Stimulated activated CD4-positive, alpha-beta T cell treated with anti-CD3 and anti-CD28 coated beads, TNF-alpha, amount 100 ng/mL, for 1 hour (primary cell): ENCODE data around the gene LMBR1L.
"Not testable (repeated sequence)": the region's sequence is repeated elsewhere in the genome, so short reads cannot be mapped to it uniquely, and the experiment has no call there.

Experiments used
- DNase-seq, 3 donors: peaks; one replicate each; pipeline ENCODE4 v3.0.0-alpha.2; 2020; ENCODE audit warnings: low read depth in 3 of 3, low spot score in 1 of 3

LMBR1L gene, protein sequence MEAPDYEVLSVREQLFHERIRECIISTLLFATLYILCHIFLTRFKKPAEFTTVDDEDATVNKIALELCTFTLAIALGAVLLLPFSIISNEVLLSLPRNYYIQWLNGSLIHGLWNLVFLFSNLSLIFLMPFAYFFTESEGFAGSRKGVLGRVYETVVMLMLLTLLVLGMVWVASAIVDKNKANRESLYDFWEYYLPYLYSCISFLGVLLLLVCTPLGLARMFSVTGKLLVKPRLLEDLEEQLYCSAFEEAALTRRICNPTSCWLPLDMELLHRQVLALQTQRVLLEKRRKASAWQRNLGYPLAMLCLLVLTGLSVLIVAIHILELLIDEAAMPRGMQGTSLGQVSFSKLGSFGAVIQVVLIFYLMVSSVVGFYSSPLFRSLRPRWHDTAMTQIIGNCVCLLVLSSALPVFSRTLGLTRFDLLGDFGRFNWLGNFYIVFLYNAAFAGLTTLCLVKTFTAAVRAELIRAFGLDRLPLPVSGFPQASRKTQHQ

DNA sequence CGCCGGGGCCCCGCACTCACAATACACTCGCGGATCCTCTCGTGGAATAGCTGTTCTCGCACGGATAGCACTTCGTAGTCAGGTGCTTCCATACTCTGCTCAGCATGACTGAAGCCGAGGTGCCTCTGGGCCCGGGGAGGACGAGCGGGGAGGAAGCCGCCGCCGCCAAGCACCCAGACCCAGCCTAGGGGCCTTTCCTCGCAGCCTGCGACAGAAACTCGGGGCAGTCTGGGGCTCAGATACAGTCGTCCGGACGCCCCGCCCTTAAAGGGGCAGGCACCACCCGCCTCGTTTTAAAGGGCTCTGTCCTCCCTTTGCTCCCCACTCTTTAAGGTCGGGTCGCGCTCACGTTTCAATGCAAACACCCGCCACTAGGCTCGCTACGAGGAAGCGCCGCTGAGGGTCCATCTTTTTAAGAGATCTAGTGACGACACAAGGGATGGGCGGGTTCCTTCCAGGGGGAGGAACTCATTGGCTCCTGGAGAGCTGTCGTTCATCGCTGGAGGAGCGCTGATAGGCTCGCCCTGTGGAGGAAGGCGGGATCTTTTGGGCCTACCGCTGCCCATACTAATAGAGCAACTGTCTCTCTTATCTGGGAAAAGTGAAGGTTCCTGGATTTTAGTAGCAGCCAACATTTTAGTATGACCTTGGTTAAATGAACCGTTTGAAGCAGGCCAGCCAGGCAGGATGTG, at the start of gene LMBR1L:
LMBR1L (minus strand) TSS at position 384 of the 692 bp plus-strand sequence; CDS start at position 92, 292 bp downstream.
- peak; percentile 83 to 92 (median 87) for DNase-seq

DNA sequence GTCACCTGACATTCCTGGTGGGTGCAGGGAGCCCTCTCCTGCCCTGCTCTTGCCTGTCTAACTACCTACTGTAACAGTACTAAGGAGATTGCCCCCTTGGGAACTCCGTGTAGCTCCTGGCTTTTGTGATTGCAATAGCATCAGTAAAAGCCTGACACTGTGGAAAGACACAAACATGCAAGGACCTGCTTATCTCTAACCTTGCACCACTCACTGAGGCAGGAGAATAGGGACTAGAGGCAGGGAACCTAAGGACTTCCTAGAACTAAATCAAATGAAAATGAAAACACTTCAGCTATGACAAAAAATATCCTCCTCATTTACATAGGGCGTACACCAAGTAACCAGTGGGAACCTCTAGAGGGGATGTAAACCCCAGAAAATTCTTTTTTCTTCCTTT, 49.8 kb upstream of the LMBR1L start:
- no peak for DNase-seq

DNA sequence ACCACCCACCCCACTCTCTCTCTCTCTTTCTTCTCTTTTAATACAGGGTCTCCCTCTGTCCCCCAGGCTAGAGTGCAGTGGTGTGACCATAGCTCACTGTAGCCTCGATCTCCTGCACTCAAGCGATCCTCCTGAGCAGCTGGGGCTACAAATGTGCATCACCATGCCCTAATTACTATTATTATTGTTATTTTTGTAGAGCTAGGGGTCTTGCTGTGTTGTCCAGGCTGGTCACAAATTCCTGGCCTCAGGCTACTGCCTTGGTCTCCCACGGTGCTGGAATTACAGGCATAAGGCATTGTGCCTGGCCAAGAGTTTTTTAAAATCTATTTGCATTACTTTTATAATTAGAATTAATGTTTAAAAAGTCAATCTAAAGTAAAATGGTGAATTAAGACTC, 43.6 kb upstream of the LMBR1L start:
- no peak for DNase-seq

DNA sequence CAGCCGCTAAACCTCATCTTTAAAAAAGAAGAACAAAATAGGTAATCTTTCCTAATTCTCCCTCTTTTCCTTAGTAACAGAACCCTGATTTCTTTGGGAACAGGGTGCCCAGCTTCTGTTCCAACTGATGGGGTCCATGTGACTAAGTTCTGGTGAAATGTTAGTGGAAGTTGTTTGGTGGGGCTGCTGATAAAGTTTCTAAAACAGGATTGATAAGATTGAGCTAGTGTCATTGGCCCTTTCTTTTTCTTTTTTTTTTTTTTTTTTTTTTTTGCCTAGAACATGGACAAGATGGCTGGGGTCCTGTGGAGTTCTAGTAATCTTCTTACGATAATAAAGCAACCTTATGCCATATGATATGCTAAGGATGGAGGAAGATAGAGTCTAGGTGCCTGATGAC, 36.7 kb upstream of the LMBR1L start:
- no peak for DNase-seq

DNA sequence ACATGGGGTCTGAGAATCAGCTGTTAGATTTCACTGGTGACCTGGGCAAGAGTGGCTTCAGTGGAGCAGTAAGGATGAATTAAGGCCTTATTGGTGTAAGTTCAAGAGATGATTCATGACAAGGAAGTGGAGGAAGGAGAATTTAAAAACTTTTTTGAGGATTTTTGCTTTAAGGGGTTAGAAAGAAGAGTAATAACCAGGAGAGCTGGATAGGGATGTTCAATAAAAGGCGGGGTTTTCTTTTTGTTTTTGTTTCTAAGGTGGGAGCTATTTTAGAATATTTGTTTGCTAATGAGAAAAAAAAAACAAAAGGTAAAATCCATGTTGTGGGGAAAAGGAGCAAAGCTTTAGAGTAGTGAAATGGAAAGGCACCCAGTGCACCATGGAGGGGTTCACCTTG, 35.8 kb upstream of the LMBR1L start:
- no peak for DNase-seq

DNA sequence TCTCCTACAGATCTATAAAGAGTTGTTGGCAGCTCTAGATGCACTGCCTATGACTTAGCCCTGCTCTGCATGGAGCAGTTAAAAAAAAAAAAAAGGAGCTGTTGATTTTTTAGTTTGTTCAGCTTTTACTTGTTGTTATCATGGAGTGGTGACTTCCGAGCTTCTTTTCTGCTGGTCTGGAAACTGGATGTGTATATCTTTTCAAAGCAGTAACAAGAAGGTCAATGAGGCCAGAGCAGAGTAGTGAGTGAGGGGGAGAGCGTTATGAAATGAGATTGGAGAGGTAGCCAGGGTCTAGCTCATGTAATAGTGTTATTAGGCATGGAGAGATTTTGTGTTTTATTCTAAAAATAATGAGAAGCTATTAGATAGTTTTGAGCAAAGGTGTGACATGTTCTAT, 33.7 kb upstream of the LMBR1L start:
- DNase-seq: no peak

DNA sequence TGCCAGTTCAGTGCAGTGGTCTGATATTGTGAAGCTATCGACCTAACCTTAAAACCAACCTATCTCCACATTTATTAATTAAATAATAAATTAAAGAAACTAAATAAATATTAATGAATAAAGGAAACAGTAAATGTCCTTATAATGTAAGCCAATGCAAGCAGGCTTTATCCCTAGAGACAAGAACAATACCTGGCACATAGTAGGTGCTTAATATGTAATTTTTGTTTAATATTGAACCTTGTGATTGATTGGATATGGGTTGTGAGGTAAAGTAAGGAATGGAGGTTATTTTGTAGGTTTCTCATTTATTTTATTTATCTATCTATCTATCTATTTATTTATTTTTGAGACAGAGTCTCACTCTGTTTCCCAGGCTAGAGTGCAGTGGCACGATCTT, 28.4 kb upstream of the LMBR1L start:
- no peak for DNase-seq

DNA sequence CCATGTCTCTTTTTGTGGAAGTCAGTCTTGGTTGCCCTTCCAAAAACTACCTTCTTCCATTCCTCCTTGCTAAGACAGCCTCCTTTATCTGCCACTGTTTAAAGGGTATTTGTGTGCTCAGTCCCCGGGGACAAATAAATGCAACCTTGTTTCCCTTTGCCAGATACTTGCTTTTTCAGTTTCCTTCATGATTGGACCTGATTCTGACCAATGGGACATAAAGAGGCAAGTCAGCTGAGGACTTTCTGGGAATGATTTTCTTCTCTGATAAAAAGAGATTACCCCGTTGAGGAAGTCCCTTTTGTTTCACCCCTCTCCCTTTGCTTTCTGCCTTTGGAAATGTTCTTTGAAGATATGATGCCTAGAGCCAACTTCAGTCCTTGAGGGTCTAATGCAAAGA, 27.9 kb upstream of the LMBR1L start:
- no peak for DNase-seq

DNA sequence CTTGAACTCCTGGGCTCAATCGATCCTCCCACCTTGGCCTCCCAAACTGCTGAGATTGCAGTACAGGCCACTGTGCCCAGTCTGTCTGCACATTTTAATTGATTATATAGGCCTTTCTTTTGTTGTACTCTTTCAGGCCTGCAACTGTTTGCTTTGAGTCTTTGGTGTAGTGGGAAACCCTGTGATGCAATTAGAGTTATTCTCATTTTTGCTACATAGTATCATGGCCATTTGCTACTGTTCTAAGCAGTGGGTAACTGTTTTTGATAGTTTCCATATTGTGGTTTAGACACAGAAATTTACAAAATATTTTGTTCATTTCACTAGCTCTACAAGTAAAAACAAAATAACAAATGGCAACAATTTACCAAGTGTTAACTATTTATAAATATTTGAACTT, 26.8 kb upstream of the LMBR1L start:
- DNase-seq: no peak

DNA sequence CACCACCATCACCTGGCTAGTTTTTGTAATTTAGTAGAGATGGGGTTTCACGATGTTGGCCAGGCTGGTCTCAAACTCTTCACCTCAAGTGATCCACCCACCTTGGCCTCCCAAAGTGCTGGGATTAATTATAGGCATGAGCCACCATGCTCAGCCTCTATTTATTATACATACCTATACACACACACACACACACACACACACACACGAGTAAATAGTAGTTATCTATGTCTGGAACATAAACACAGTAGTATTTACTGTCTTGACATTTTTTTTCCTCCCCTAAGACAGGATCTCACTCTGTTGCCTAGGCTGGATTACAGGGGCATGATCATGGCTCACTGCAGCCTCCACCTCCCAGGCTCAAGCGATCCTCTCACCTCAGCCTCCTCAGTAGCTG, 26.4 kb upstream of the LMBR1L start:
- not testable (repeated sequence) for DNase-seq

DNA sequence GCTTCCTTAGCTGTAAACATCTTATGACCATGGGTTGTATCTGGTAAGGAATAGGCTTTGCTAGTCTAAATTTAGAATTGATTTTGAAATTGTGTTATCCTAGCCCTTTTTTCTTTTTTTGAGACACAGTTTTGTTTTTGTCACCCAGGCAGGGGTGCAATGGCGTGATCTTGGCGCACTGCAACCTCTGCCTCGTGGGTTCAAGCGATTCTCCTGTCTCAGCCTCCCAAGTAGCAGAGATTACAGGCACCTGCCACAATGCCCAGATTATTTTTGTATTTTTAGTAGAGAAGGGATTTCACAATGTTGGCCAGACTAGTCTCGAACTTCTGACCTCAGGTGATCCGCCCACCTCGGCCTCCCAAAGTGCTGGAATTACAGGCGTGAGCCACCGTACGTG, 22.9 kb upstream of the LMBR1L start:
- DNase-seq: no peak

DNA sequence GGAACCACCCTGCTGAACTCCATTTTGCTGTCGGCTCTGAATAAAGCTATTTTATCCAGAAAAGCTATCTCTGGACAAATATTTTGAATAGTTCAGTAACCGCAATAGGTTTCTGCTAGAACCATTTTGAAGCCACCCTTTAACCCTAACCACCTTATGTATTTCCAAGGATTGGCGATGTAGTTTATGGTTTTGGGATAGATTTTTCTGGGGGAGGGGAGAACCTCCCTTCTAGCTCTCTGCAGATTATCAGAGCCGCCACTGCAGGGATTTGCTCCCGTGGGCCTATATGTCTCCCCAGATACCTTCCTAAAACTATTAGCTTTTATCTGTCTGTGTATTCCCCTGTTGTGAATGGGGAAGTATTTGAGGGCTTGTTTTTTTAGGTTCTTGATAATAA, 22.4 kb upstream of the LMBR1L start:
- DNase-seq: no peak

DNA sequence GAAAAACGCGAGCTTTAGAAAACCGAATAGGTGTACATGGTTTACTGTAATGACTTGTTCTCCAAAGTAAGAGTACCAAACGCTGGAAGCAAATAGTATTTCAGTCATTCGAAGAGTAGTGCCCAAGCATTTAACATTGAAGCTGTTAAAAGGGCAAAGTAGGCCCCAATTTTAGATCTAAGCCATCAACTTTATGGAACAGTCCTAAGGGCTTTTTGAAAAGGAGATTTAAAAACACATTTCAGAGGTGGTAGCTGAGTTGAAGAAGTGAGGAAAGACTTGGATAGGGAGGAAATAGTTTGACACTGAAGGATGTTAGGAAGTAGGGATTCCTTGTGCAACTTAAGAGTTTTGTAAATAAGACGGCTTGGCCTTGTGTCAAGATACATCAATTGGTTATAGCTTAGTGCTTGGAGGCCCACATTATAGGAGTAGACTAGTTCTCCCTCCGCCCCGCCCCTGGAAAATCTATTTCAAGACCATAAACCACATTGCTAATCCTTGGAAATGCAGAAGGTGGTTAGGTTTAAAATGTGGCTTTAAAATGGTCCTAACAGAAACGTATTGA, 21.3 kb upstream of the LMBR1L start:
- no peak for DNase-seq

DNA sequence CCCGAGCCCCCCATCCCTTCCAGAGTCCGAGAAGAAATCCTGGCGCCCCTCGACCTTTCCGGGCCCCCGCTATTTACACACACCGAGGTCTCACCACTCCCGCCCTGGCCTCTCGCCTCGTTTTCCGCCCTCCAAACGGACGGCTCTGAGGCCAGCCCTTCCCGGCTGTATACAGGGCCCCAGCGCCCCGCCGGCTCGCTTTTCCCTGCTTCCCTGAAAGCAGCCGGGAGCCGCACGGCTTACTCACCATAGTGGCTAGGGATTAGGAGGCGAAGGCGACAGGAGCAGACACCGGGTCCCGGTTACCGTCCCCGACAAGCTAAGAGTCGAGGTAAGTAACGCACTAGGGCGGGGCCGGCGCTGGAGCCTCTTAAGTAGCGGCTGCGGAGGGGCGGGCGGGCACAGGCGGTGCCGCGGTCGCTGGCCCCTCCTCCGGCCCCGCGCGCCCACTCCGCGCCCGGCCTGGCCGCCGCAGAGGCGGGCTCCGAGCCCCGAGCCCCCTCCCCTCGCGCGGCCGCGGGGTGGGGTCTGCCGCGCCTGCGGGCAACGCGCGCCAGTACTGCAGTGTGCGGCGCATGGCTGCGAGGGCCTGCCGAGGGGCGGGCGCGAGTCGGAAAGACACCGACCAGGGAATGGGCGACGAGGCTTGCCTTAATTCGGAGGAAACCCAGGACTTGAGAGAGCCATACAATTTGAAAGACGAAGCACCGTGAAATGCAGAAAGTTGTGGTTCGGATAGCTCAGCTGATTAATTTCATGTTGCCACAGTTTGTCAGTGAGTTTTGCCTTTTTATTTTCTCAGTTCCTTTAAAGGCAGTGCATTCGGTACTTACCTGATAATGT, 20.6 kb upstream of the LMBR1L start, which contains the start of gene TUBA1B:
TUBA1B (minus strand) TSS at position 345 of the 843 bp plus-strand sequence; CDS start at position 250, 95 bp downstream.
- peak; percentile 81 to 88 (median 86) for DNase-seq

DNA sequence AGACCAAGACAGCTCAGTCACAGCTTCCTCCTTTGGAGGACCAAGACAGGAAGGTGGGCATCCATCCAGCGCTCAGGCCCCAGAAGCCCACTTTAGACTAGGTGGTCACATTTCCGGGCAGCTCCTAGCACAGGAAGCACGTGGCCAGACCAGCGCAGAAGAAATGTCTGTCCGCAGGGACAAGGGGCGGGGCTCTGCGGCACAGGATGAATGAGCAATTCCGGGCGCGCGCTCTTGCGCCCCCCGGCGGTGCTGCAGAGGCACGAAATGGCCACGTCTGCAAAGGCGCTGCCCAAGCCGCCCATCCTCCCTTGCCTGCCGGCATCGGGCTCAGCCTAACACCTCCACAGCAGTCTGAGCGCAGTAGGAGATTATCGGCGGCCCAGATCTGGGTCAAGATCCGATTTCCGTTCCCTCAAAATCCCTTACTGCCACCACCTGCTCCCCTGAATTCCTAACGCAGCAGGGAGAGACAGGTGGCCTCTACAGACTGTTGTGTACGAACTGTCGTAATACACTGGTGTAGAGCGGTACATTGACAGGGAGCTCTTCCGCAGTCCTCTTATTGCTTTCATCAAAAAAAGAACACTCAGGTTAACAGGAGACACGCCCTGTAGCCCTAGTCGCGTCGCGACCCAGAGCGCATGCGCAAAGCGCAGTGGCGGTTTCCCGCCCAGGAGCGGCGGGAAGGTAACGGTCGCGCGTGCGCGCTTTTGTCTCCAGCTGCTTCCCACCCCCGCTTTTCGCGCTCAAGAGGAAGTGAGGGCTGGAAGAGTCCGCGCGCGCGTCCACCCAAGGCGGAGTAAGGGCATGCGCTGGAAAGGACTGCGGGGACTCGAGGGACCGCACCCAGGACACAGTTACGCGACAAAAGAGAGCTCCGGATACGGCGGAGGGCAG, 19.8 kb upstream of the LMBR1L start:
- DNase-seq: peak; percentile 84 to 92 (median 87)

DNA sequence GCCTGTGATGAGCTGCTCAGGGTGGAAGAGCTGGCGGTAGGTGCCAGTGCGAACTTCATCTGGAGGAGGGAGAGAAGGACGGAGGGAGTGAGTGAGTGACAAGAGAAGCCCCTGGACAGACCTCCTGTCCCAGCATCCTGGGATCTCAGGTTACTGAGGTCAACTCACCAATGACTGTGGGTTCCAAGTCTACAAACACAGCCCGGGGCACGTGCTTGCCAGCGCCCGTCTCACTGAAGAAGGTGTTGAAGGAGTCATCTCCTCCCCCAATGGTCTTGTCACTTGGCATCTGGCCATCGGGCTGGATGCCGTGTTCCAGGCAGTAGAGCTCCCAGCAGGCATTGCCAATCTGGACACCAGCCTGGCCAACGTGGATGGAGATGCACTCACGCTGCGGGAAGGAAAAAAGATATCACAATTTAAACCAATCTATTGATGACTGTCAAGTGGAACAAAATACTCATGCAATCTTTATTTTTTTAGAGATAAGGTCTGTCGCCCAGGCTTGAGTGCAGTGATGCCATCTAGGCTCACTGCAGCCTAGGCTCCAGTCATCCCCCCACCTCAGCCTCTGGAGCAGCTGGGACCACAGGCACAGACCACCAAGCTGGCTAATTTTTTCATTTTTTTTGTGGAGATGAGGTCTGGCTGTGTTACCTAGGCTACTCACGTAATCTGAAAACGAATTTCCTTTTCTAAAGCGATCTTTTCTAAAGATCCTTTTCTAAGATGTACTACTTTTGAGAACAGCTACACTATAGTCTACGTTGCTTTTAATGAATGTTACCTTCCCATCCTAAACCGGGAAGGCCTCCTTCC, 18.9 kb upstream of the LMBR1L start:
- DNase-seq: no peak

DNA sequence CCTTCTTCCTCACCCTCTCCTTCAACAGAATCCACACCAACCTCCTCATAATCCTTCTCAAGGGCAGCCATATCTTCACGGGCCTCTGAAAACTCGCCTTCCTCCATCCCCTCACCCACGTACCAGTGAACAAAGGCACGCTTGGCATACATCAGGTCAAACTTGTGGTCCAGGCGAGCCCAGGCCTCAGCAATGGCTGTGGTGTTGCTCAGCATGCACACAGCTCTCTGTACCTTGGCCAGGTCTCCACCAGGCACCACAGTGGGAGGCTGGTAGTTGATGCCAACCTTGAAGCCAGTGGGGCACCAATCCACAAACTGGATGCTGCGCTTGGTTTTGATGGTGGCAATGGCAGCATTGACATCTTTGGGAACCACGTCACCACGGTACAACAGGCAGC, 17.3 kb upstream of the LMBR1L start:
- not testable (repeated sequence) for DNase-seq

DNA sequence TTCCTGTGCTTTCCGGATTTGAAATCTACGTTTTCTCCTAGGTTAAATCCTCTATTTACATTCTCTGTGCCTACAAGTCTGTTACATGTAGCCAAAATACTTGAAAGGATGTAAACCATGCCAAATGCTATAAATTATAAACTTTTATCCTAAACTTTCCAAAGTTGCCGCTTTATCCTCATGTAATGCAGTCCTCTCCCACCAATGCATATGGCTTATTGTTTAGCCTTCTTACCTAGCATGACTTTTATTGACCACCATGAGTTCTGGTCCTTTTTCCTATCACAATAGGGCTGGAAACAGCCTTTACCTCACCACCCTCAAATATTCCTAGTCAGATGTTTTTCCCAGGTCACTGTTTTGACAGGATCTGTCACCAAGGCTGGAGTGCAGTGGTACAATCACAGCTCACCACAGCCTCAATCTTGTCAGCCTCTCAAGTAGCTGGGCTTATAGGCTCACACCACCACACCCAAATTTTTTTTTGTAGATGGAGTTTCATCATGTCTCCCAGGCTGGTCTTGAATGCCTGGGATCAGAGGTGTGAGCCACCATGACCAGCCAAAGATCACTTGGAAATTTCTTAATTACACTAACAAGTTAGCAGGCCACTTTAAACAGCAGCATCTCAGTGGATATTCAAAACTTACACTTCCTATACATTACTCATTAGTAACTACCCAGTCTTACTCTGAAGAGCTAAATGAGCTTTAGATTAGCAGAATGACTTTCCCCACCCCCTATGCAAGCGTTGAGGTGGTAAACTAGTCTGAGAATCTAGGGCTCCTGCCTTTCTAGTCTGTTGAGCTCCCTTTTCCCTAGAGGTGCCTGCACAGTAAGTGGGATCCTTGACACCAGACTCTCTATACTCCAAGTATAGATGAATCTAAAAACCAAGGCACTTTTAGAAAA, 16.5 kb upstream of the LMBR1L start:
- no peak for DNase-seq
